Chondrocyte (in vitro differentiated cells): ENCODE measurements around the gene CD8A. TPM values are rescaled to one million over a fixed set of nuclear protein-coding genes. Genes with fewer than 3 reads are reported as not detected.
A peak's percentile ranks its signal among the peaks of the same experiment; 100 is the strongest.

ENCODE experiments used
- DNase-seq: peaks from one replicate; pipeline ENCODE4 v3.0.0; 2021; ENCODE audit warnings: mixed read lengths, low spot score
- H3K27ac Mint-ChIP-seq: one replicate; pipeline ENCODE4 v1.8.0; 2021; ENCODE audit warnings: mild to moderate bottlenecking, moderate library complexity, mixed read lengths; ENCODE audit not compliant: unreplicated experiment
- H3K27me3 Mint-ChIP-seq: 2 replicates; pipeline ENCODE4 v1.8.0; 2021; ENCODE audit warnings: low read depth, mixed read lengths
- H3K36me3 Mint-ChIP-seq: 2 replicates; pipeline ENCODE4 v1.8.0; 2021; ENCODE audit warnings: low read depth, mixed read lengths
- H3K4me1 Mint-ChIP-seq: 2 replicates; pipeline ENCODE4 v1.8.0; 2021; ENCODE audit warnings: low read depth, mild to moderate bottlenecking, mixed read lengths
- H3K4me3 Mint-ChIP-seq: one replicate; pipeline ENCODE4 v1.8.0; 2021; ENCODE audit warnings: mild to moderate bottlenecking, moderate library complexity, mixed read lengths; ENCODE audit not compliant: unreplicated experiment
- H3K9me3 Mint-ChIP-seq: 2 replicates; pipeline ENCODE4 v1.8.0; 2021; ENCODE audit warnings: low read depth, mixed read lengths
- total RNA-seq: library from RNA; stranded (reverse); gene quantifications from 3 replicates; pipeline ENCODE4 v1.2.1, GENCODE V29; 2021
- TF ChIP-seq, protein P1 (sequence below): fragments of 200-600 bp; sonication (generic); IDR thresholded peaks from 2 replicates; pipeline ENCODE4 v1.5.0; 2021; ENCODE audit warnings: antibody characterized with exemption, mild to moderate bottlenecking, moderate library complexity

Gene CD8A
- total RNA-seq, 1 donor from 2014 or later, result not detected

DNA sequence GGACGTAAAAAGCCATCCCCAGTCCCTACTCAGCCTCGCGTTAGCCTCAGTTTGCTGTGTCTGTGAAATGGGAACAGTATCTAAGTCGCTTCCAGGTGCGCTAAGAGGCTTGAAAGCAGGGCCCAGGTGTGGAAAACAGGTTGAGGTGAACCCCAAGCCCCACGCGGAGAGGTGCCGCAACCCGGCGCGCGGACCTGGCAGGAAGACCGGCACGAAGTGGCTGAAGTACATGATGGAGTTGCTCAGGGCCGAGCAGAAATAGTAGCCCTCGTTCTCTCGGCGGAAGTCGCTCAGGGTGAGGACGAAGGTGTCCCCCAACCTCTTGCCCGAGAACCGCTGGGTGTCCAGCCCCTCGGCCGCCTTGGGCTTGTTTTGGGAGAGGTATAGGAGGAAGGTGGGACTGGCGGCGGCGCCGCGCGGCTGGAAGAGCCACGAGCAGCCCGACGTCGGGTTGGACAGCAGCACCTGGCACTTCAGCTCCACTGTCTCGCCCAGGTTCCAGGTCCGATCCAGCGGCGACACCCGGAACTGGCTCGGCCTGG is 508 bp downstream of the CD8A start:
- Mint-ChIP-seq H3K27ac (no peak overlapping the region), H3K4me1 (peaks cover 12% of the 10 kb centered on the region), H3K9me3 (peaks cover 3% of the 10 kb centered on the region), H3K27me3 (peaks cover 76% of the 10 kb centered on the region), H3K36me3 (peaks cover 6% of the 10 kb centered on the region), H3K4me3 (peak overlapping the region; percentile 33)
- TF ChIP-seq, protein P1, sequence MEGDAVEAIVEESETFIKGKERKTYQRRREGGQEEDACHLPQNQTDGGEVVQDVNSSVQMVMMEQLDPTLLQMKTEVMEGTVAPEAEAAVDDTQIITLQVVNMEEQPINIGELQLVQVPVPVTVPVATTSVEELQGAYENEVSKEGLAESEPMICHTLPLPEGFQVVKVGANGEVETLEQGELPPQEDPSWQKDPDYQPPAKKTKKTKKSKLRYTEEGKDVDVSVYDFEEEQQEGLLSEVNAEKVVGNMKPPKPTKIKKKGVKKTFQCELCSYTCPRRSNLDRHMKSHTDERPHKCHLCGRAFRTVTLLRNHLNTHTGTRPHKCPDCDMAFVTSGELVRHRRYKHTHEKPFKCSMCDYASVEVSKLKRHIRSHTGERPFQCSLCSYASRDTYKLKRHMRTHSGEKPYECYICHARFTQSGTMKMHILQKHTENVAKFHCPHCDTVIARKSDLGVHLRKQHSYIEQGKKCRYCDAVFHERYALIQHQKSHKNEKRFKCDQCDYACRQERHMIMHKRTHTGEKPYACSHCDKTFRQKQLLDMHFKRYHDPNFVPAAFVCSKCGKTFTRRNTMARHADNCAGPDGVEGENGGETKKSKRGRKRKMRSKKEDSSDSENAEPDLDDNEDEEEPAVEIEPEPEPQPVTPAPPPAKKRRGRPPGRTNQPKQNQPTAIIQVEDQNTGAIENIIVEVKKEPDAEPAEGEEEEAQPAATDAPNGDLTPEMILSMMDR, result no peak
- DNase-seq, result no peak

DNA sequence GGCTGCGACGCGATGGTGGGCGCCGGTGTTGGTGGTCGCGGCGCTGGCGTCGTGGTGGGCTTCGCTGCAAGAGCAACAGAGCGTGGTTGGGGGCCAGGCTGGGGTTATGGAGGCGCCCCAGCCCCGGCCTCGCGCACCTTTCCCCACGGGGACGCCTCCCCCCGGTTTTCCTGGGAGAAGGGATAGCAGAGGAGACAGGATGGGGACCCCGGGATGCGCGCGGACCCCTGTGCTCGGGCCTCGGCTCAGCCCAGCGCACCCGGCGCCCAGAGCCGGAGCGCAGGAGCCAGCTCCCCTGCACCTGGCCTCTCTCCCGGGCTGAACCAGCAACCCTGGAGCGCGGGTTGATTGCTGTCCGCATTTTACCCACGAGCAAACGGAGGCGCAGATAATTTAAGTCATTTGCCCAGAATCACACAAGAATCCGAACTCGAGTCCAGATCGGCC is 1.0 kb downstream of the CD8A start:
- peaks cover 71% of the 10 kb centered on the region for H3K27me3 Mint-ChIP-seq
- no peak overlapping the region for H3K27ac Mint-ChIP-seq
- TF ChIP-seq, protein P1, result no peak
- no peak for DNase-seq
- H3K36me3 Mint-ChIP-seq, result peaks cover 3% of the 10 kb centered on the region
- H3K4me3 Mint-ChIP-seq, result no peak overlapping the region
- H3K4me1 Mint-ChIP-seq, result peaks cover 12% of the 10 kb centered on the region
- H3K9me3 Mint-ChIP-seq, result no peaks in the 10 kb centered on the region

DNA sequence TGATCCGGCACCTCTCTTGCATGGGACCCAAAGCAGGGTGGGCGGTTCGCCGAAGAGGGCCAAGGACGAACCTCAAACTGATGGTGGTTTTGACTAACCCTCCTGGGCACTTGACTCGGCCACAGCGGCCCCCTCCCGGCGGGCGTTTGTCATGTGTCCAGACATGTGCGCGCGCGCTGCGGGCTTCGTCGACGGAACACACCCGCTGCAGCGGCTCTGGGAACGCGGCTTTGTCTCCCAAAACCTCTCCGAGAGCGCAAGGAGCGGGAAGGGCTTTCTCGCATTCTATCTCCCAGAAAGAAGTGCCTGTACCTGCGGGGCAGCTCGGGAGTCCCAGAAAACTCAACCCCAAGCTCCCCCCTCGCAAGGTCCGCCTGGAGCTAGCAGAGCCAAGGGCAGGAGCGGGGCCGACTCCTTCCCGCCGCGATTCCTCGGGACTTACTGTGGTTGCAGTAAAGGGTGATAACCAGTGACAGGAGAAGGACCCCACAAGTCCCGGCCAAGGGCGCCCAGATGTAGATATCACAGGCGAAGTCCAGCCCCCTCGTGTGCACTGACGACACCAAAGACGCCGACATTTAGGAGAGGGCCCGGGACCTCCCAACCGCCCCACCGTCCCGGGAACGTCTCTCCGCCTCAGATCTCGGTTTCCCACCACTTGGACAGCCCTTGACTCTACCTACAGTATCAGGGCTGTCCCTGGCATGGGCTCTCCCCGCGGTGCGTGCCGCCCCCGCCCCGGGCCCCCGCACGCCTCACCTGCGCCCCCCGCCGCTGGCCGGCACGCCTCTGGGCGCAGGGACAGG is 1.6 kb downstream of the CD8A start:
- H3K9me3 Mint-ChIP-seq, result no peaks in the 10 kb centered on the region
- H3K36me3 Mint-ChIP-seq, result peaks cover 3% of the 10 kb centered on the region
- peaks cover 12% of the 10 kb centered on the region for H3K4me1 Mint-ChIP-seq
- no peak overlapping the region for H3K27ac Mint-ChIP-seq
- H3K4me3 Mint-ChIP-seq, result peak overlapping the region; percentile 9
- DNase-seq, result no peak
- TF ChIP-seq, protein P1, result no peak
- peaks cover 65% of the 10 kb centered on the region for H3K27me3 Mint-ChIP-seq

DNA sequence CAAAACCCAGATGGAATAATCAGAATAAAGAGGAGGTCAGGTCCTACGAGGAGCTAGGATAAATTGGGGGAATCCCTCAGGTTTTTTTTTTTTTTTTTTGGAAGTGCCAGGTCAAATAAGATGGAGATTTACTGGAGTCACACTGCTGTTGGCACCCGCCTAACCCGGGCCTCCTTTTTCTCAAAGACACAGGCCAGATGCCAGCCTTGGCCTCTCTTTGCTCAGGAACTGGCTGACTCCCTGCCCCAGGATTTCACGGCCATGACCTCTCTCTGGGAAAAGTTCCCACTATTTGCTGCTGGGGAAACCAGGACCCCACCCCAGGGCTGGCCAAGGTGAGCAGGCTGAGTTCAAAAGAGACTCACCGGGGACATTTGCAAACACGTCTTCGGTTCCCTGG is 2.5 kb downstream of the CD8A start:
- H3K27me3 Mint-ChIP-seq, result peaks cover 56% of the 10 kb centered on the region
- TF ChIP-seq, protein P1, result no peak
- peaks cover 3% of the 10 kb centered on the region for H3K36me3 Mint-ChIP-seq
- H3K9me3 Mint-ChIP-seq, result no peaks in the 10 kb centered on the region
- H3K27ac Mint-ChIP-seq, result no peak overlapping the region
- no peak for DNase-seq
- no peak overlapping the region for H3K4me3 Mint-ChIP-seq
- H3K4me1 Mint-ChIP-seq, result peaks cover 12% of the 10 kb centered on the region

DNA sequence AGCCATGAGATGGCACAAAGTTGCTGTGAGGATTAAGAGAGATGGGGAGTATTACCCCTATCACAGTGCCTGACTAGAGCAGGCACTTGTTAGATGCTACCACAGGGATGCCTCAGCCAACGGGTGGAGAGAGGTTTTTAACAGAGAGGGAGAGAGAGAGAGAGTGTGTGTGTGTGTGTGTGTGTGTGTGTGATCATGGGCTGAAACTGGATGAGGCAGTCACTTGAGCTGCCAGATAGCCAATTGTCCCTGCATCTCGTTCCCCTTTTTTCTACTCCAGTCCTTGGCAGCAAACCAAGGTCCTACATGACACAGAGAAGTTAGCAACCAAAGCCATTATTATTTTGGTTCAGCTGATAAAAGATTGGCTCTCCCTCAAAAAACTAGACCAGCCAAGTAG is 3.0 kb downstream of the CD8A start:
- Mint-ChIP-seq H3K4me1 (peaks cover 12% of the 10 kb centered on the region), H3K36me3 (peaks cover 3% of the 10 kb centered on the region)

More for the DNA sequence above, 3.0 kb downstream of the CD8A start:
- no peak overlapping the region for H3K4me3 Mint-ChIP-seq
- TF ChIP-seq, protein P1, result no peak
- H3K27me3 Mint-ChIP-seq, result peaks cover 53% of the 10 kb centered on the region
- DNase-seq, result no peak
- no peaks in the 10 kb centered on the region for H3K9me3 Mint-ChIP-seq
- H3K27ac Mint-ChIP-seq, result no peak overlapping the region
